Vagina (tissue), 2 donors: ENCODE results near the gene GPR153.

Experiments used
- CTCF ChIP-seq, 3 experiments: fragments of 450-650 bp in 2 of 3; fragments of 200-600 bp in 1 of 3; sonication (generic) in 1 of 3; IDR thresholded peaks; one replicate each; pipeline ENCODE4 v1.5.1; 2017 to 2019; ENCODE audit warnings: antibody characterized with exemption in 3 of 3, mild to moderate bottlenecking in 2 of 3, moderate library complexity in 2 of 3
- POLR2AphosphoS5 ChIP-seq, 2 donors: sonication (generic); formaldehyde crosslinking; IDR thresholded peaks; one replicate each; pipeline ENCODE4 v1.9.0; 2017; ENCODE audit warnings: antibody characterized with exemption in 2 of 2, mild to moderate bottlenecking in 2 of 2, low read depth in 1 of 2; ENCODE audit not compliant: insufficient read depth in 1 of 2

- no peak for TF ChIP-seq CTCF (IDR thresholded peaks at IDR 0.05)
- no peak for TF ChIP-seq POLR2AphosphoS5 (IDR thresholded peaks at IDR 0.05; ENCODE audit: insufficient read depth in 1 of 2, low read depth in 1 of 2)
Measured at GRCh38 chr1:6241107-6241886, 19.6 kb downstream of the GPR153 start.
